OCI-LY7 (cell line): ENCODE results near the gene EPS8L1.
"Not testable (repeated sequence)": the region's sequence is repeated elsewhere in the genome, so short reads cannot be mapped to it uniquely, and the experiment has no call there.

Experiments used
- CTCF ChIP-seq: fragments of 200-600 bp; sonication (generic); conservative IDR thresholded peaks from 2 replicates; pipeline ENCODE4 v1.5.1; 2014; ENCODE audit warnings: mild to moderate bottlenecking, antibody characterized with exemption, low read length, moderate library complexity, mixed read lengths
- EZH2phosphoT487 ChIP-seq: fragments of 200-600 bp; sonication (generic); IDR thresholded peaks from 2 replicates; pipeline ENCODE4 v1.6.1; 2018; ENCODE audit warnings: low read depth, borderline replicate concordance, mild to moderate bottlenecking, mixed run types, antibody characterized with exemption, low read length, moderate library complexity, mixed read lengths

GRCh38 chr19:55065516-55065915 is 10.2 kb upstream of the EPS8L1 start:
- TF ChIP-seq CTCF, EZH2phosphoT487: not testable (repeated sequence)
